CD4-positive, CD25-positive, alpha-beta regulatory T cell (primary cell): Measurements from ENCODE around the gene EXTL2. TPM values are rescaled to one million over a fixed set of nuclear protein-coding genes. Genes with fewer than 3 reads are reported as not detected.
"Not testable (repeated sequence)": the region's sequence is repeated elsewhere in the genome, so short reads cannot be mapped to it uniquely, and the experiment has no call there.

ENCODE experiments used
- ATAC-seq, 2 donors: fragments of 150-1000 bp; cut with Tn5 transposase; one replicate each; pipeline ENCODE4 v1.10.0; 2021; ENCODE audit warnings: low read depth in 2 of 2, moderate number of reproducible peaks in 2 of 2, moderate library complexity in 1 of 2
- DNase-seq, 3 donors: peaks; one replicate each; pipeline versions ENCODE4 v3.0.0 to v3.0.0-alpha.2; 2012 to 2022; ENCODE audit warnings: mixed read lengths in 1 of 3
- H3K27ac ChIP-seq: one replicate; pipeline ENCODE4 v1.7.0; 2013; ENCODE audit warnings: mild to moderate bottlenecking, low read length; ENCODE audit not compliant: insufficient read depth, poor library complexity, severe bottlenecking
- H3K27me3 ChIP-seq: one replicate; pipeline ENCODE4 v1.7.0; 2013; ENCODE audit warnings: low read length; ENCODE audit not compliant: control insufficient read depth, insufficient read depth
- H3K36me3 ChIP-seq: one replicate; pipeline ENCODE4 v1.7.0; 2013; ENCODE audit warnings: mild to moderate bottlenecking, low read length, moderate library complexity; ENCODE audit not compliant: control insufficient read depth, insufficient read depth
- H3K4me1 ChIP-seq: 2 replicates; pipeline ENCODE4 v1.7.0; 2013; ENCODE audit warnings: mild to moderate bottlenecking, low read length; ENCODE audit not compliant: insufficient read depth, control insufficient read depth, poor library complexity, severe bottlenecking
- H3K4me3 ChIP-seq: one replicate; pipeline ENCODE4 v1.7.0; 2013; ENCODE audit warnings: low read depth, mild to moderate bottlenecking, low read length, moderate library complexity
- H3K9me3 ChIP-seq, 2 experiments: 1 replicate in 1 of 2; 2 replicates in 1 of 2; pipeline ENCODE4 v1.7.0; 2013; ENCODE audit warnings: low read length in 2 of 2, mild to moderate bottlenecking in 1 of 2, moderate library complexity in 1 of 2; ENCODE audit not compliant: control insufficient read depth in 2 of 2
- H3K27ac Mint-ChIP-seq, 3 donors: one replicate each; pipeline ENCODE4 v1.8.0; 2020 to 2022; ENCODE audit warnings: mild to moderate bottlenecking in 3 of 3, mixed read lengths in 3 of 3, moderate library complexity in 2 of 3
- H3K27me3 Mint-ChIP-seq: one replicate; pipeline ENCODE4 v1.8.0; 2022; ENCODE audit warnings: mild to moderate bottlenecking, mixed read lengths
- H3K36me3 Mint-ChIP-seq: one replicate; pipeline ENCODE4 v1.8.0; 2020; ENCODE audit warnings: mixed read lengths
- H3K4me1 Mint-ChIP-seq, 4 donors: one replicate each; pipeline ENCODE4 v1.8.0; 2020 to 2022; ENCODE audit warnings: mixed read lengths in 4 of 4, mild to moderate bottlenecking in 1 of 4
- H3K4me3 Mint-ChIP-seq, 4 donors: one replicate each; pipeline ENCODE4 v1.8.0; 2020 to 2022; ENCODE audit warnings: mild to moderate bottlenecking in 4 of 4, mixed read lengths in 4 of 4, moderate library complexity in 3 of 4
- H3K9me3 Mint-ChIP-seq, 7 donors: one replicate each; pipeline ENCODE4 v1.8.0; 2020 to 2022; ENCODE audit warnings: mixed read lengths in 7 of 7, mild to moderate bottlenecking in 3 of 7, moderate library complexity in 2 of 7
- polyA plus RNA-seq, 4 donors: library from polyadenylated mRNA; unstranded; fragments of 300-500 nt; fragmentation: Illumina TruSeq; gene quantifications; one replicate each; pipeline ENCODE4 v1.2.3, GENCODE V29; 2021
- total RNA-seq: library from RNA; stranded (reverse); gene quantifications from one replicate; pipeline ENCODE4 v1.2.3, GENCODE V29; 2022

EXTL2 gene
- total and polyA plus RNA-seq, 5 donors from 2014 or later = 0.91 to 2.7 (median 1.6) TPM

DNA sequence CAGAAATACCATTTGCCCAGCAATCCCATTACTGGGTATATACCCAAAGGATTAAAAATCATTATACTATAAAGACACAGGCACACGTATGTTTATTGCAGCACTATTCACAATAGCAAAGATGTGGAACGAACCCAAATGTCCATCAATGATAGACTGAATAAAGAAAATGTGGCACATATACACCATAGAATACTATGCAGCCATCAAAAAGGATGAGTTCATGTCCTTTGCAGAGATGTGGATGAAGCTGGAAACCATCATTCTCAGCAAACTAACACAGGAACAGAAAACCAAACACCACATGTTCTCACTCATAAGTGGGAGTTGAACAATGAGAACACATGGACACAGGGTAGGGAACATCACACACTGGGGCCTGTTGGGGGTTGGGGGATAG is 69.0 kb downstream of the EXTL2 start:
- Mint-ChIP-seq H3K9me3 (peaks cover 0 to 28% (median 6%) of the 10 kb centered on the region in 7 donors), H3K27me3 (peaks cover 14% of the 10 kb centered on the region)
- not testable (repeated sequence) for ATAC-seq, H3K4me1 Mint-ChIP-seq, H3K36me3 ChIP-seq, H3K9me3 ChIP-seq, H3K4me3 Mint-ChIP-seq, H3K27me3 ChIP-seq, H3K27ac ChIP-seq, H3K4me1 ChIP-seq, H3K4me3 ChIP-seq, H3K27ac Mint-ChIP-seq, H3K36me3 Mint-ChIP-seq, DNase-seq

Other genes starting within 250 kb of the EXTL2 start
- gene VCAM1, start 175.1 kb downstream of the EXTL2 start, total RNA-seq = not detected
- not detected for gene VCAM1, start 175.1 kb downstream of the EXTL2 start, polyA plus RNA-seq
- 29.1 TPM for gene SLC30A7, start 1.2 kb upstream of the EXTL2 start, total RNA-seq
- 10 to 100 TPM; 12.8 to 16.8 (median 13.9) TPM for gene SLC30A7, start 1.2 kb upstream of the EXTL2 start, polyA plus RNA-seq
- gene DPH5, start 130.9 kb upstream of the EXTL2 start, total RNA-seq = 30.6 TPM
- 10 to 100 TPM; 31.8 to 49.8 (median 45.7) TPM for gene DPH5, start 130.9 kb upstream of the EXTL2 start, polyA plus RNA-seq